Adipocyte (in vitro differentiated cells): ENCODE results near the gene WDR6.

Experiments used
- DNase-seq: peaks from one replicate; pipeline ENCODE4 v3.0.0-alpha.2; 2015; ENCODE audit warnings: low read depth
- H3K27me3 ChIP-seq: replicated peaks from 2 replicates; pipeline ENCODE4 v1.7.0; 2013; ENCODE audit warnings: mild to moderate bottlenecking, low read length, moderate library complexity; ENCODE audit not compliant: control insufficient read depth, insufficient read depth
- H3K36me3 ChIP-seq: 2 replicates; pipeline ENCODE4 v1.7.0; 2013; ENCODE audit warnings: low read length, mild to moderate bottlenecking, moderate library complexity; ENCODE audit not compliant: control insufficient read depth, insufficient read depth, severe bottlenecking
- H3K4me1 ChIP-seq: 2 replicates; pipeline ENCODE4 v1.7.0; 2013; ENCODE audit warnings: mild to moderate bottlenecking, low read length, moderate library complexity; ENCODE audit not compliant: control insufficient read depth, insufficient read depth
- H3K4me3 ChIP-seq: 2 replicates; pipeline ENCODE4 v1.7.0; 2013; ENCODE audit warnings: mild to moderate bottlenecking, low read length, moderate library complexity
- H3K9ac ChIP-seq: 2 replicates; pipeline ENCODE4 v1.7.0; 2013; ENCODE audit warnings: mild to moderate bottlenecking, low read length, moderate library complexity
- H3K9me3 ChIP-seq: 2 replicates; pipeline ENCODE4 v1.7.0; 2013; ENCODE audit warnings: mild to moderate bottlenecking, low read length, moderate library complexity; ENCODE audit not compliant: control insufficient read depth

Gene WDR6

GRCh38 chr3:48980295-48980694 lies 26.9 kb upstream of the WDR6 start:
- H3K9ac ChIP-seq, result no peak overlapping the region
- no peaks in the 10 kb centered on the region for H3K4me1 ChIP-seq
- DNase-seq, result no peak
- no peaks in the 10 kb centered on the region for H3K27me3 ChIP-seq
- no peak overlapping the region for H3K4me3 ChIP-seq
- H3K36me3 ChIP-seq, result peaks cover 92% of the 10 kb centered on the region
- no peaks in the 10 kb centered on the region for H3K9me3 ChIP-seq

GRCh38 chr3:48982016-48982415 lies 25.2 kb upstream of the WDR6 start:
- DNase-seq, result no peak
- Histone ChIP-seq H3K27me3 (no peaks in the 10 kb centered on the region), H3K4me3 (no peak overlapping the region), H3K4me1 (no peaks in the 10 kb centered on the region), H3K36me3 (peaks cover 91% of the 10 kb centered on the region), H3K9me3 (no peaks in the 10 kb centered on the region), H3K9ac (no peak overlapping the region)

- DNase-seq, result no peak
- no peaks in the 10 kb centered on the region for H3K4me1 ChIP-seq
- no peaks in the 10 kb centered on the region for H3K9me3 ChIP-seq
- peaks cover 85% of the 10 kb centered on the region for H3K36me3 ChIP-seq
- no peaks in the 10 kb centered on the region for H3K27me3 ChIP-seq
- no peak overlapping the region for H3K4me3 ChIP-seq
- H3K9ac ChIP-seq, result no peak overlapping the region
These were observed 24.5 kb upstream of the WDR6 start for GRCh38 chr3:48982686-48983085.

- peaks cover 81% of the 10 kb centered on the region for H3K36me3 ChIP-seq
- no peaks in the 10 kb centered on the region for H3K27me3 ChIP-seq
- H3K9me3 ChIP-seq, result no peaks in the 10 kb centered on the region
- no peak overlapping the region for H3K9ac ChIP-seq
- H3K4me3 ChIP-seq, result no peak overlapping the region
- H3K4me1 ChIP-seq, result no peaks in the 10 kb centered on the region
- no peak for DNase-seq
These were observed 24.1 kb upstream of the WDR6 start for GRCh38 chr3:48983096-48983495.

- Histone ChIP-seq H3K9me3 (no peaks in the 10 kb centered on the region), H3K36me3 (peaks cover 71% of the 10 kb centered on the region), H3K4me1 (peaks cover 6% of the 10 kb centered on the region), H3K27me3 (no peaks in the 10 kb centered on the region), H3K9ac (no peak overlapping the region), H3K4me3 (no peak overlapping the region)
- no peak for DNase-seq
These were observed 22.5 kb upstream of the WDR6 start for GRCh38 chr3:48984663-48985062.

- H3K4me1 ChIP-seq, result peaks cover 11% of the 10 kb centered on the region
- no peaks in the 10 kb centered on the region for H3K9me3 ChIP-seq
- no peak overlapping the region for H3K9ac ChIP-seq
- H3K36me3 ChIP-seq, result peaks cover 60% of the 10 kb centered on the region
- no peak overlapping the region for H3K4me3 ChIP-seq
- no peak for DNase-seq
- H3K27me3 ChIP-seq, result no peaks in the 10 kb centered on the region
These were observed 21.3 kb upstream of the WDR6 start for GRCh38 chr3:48985831-48986376.

- Histone ChIP-seq H3K4me3 (peak overlapping the region; percentile 85), H3K4me1 (peaks cover 24% of the 10 kb centered on the region), H3K27me3 (no peaks in the 10 kb centered on the region), H3K9ac (peak overlapping the region; percentile 91), H3K36me3 (peaks cover 26% of the 10 kb centered on the region), H3K9me3 (no peaks in the 10 kb centered on the region)
- DNase-seq, result peak; percentile 36
These were observed 17.9 kb upstream of the WDR6 start for GRCh38 chr3:48989126-48989795.

GRCh38 chr3:48989796-48990635 lies 17.2 kb upstream of the WDR6 start, which contains the start of gene P4HTM:
P4HTM (plus strand) TSS chr3:48990241; CDS start chr3:48990257, 16 bp downstream.
- Histone ChIP-seq H3K9me3 (no peaks in the 10 kb centered on the region), H3K4me1 (peaks cover 24% of the 10 kb centered on the region), H3K36me3 (peaks cover 19% of the 10 kb centered on the region)

GRCh38 chr3:48990636-48991469 lies 16.3 kb upstream of the WDR6 start:
- peak; percentile 55 for DNase-seq
- peaks cover 24% of the 10 kb centered on the region for H3K4me1 ChIP-seq
- H3K4me3 ChIP-seq, result peak overlapping the region; percentile 85
- no peaks in the 10 kb centered on the region for H3K9me3 ChIP-seq
- peak overlapping the region; percentile 91 for H3K9ac ChIP-seq
- no peaks in the 10 kb centered on the region for H3K27me3 ChIP-seq
- peaks cover 10% of the 10 kb centered on the region for H3K36me3 ChIP-seq

More at GRCh38 chr3:48989796-48990635, 17.2 kb upstream of the WDR6 start, which contains the start of gene P4HTM:
- Histone ChIP-seq H3K4me3 (peak within 1 kb of the TSS; percentile 85), H3K27me3 (no peaks in the 10 kb centered on the region), H3K9ac (peak within 1 kb of the TSS; percentile 91)
- DNase-seq, result peak; percentile 97

GRCh38 chr3:48991851-48992545 lies 15.2 kb upstream of the WDR6 start:
- Histone ChIP-seq H3K4me3 (peak overlapping the region; percentile 85), H3K27me3 (no peaks in the 10 kb centered on the region), H3K9ac (peak overlapping the region; percentile 91), H3K9me3 (no peaks in the 10 kb centered on the region), H3K4me1 (peaks cover 24% of the 10 kb centered on the region), H3K36me3 (no peaks in the 10 kb centered on the region)
- DNase-seq, result peak; percentile 18
